Keratinocyte (primary cell): ENCODE results near the gene CYP4F8. TPM values are rescaled to one million over a fixed set of nuclear protein-coding genes. Genes with fewer than 3 reads are reported as not detected.

ENCODE experiments used
- DNase-seq: peaks from one replicate; pipeline ENCODE4 v3.0.0-alpha.2; 2011; ENCODE audit warnings: low read depth, missing footprints, low spot score
- FAIRE-seq: peaks from 2 replicates; lab custom pipeline; 2011; peaks lifted over from hg19 to GRCh38; lab: Jason Lieb, UNC
- H2AFZ ChIP-seq: 2 replicates; pipeline ENCODE4 v1.6.0; 2012; ENCODE audit warnings: low read length, control low read depth, inconsistent platforms; ENCODE audit not compliant: control insufficient read depth
- H3K27ac ChIP-seq: 2 replicates; pipeline ENCODE4 v1.5.1; 2011; ENCODE audit warnings: low read length; ENCODE audit not compliant: control insufficient read depth, insufficient read depth
- H3K27me3 ChIP-seq: 3 replicates; pipeline ENCODE4 v1.6.0; 2011; ENCODE audit warnings: low read length; ENCODE audit not compliant: control insufficient read depth, insufficient read depth; ENCODE audit errors: extremely low read depth
- H3K36me3 ChIP-seq, 2 experiments: 2 replicates in 1 of 2; 3 replicates in 1 of 2; pipeline ENCODE4 v1.5.1; 2011; ENCODE audit warnings: low read length in 2 of 2, mild to moderate bottlenecking in 1 of 2; ENCODE audit not compliant: control insufficient read depth in 2 of 2, insufficient read depth in 2 of 2; ENCODE audit errors: extremely low read depth in 1 of 2
- H3K4me1 ChIP-seq: 3 replicates; pipeline ENCODE4 v1.5.1; 2011; ENCODE audit warnings: low read length; ENCODE audit not compliant: control insufficient read depth, insufficient read depth; ENCODE audit errors: extremely low read depth
- H3K4me2 ChIP-seq: 3 replicates; pipeline ENCODE4 v1.6.0; 2011; ENCODE audit warnings: low read depth, low read length; ENCODE audit not compliant: control insufficient read depth, insufficient read depth; ENCODE audit errors: extremely low read depth
- H3K4me3 ChIP-seq, 3 experiments: fragments of 200-600 bp in 1 of 3; sonication (generic) in 1 of 3; 2 replicates in 2 of 3; 3 replicates in 1 of 3; pipeline ENCODE4 v1.5.1; 2011 to 2016; ENCODE audit warnings: low read length in 3 of 3, mild to moderate bottlenecking in 3 of 3, control low read depth in 2 of 3, inconsistent platforms in 1 of 3, low read depth in 1 of 3, mixed read lengths in 1 of 3, mixed run types in 1 of 3, moderate library complexity in 1 of 3; ENCODE audit not compliant: control insufficient read depth in 2 of 3, insufficient read depth in 2 of 3; ENCODE audit errors: extremely low read depth in 1 of 3
- H3K79me2 ChIP-seq: 2 replicates; pipeline ENCODE4 v1.6.0; 2012; ENCODE audit warnings: low read length; ENCODE audit not compliant: control insufficient read depth, insufficient read depth
- H3K9ac ChIP-seq: 3 replicates; pipeline ENCODE4 v1.6.0; 2011; ENCODE audit warnings: low read length; ENCODE audit not compliant: control insufficient read depth, insufficient read depth; ENCODE audit errors: extremely low read depth
- H3K9me1 ChIP-seq: 3 replicates; pipeline ENCODE4 v1.6.0; 2011; ENCODE audit warnings: low read length; ENCODE audit not compliant: control insufficient read depth, insufficient read depth; ENCODE audit errors: extremely low read depth
- H3K9me3 ChIP-seq: 2 replicates; pipeline ENCODE4 v1.5.1; 2012; ENCODE audit warnings: low read depth, low read length; ENCODE audit not compliant: control insufficient read depth
- H4K20me1 ChIP-seq: 3 replicates; pipeline ENCODE4 v1.6.0; 2011; ENCODE audit warnings: low read length; ENCODE audit not compliant: control insufficient read depth, insufficient read depth; ENCODE audit errors: extremely low read depth
- EZH2 ChIP-seq: IDR thresholded peaks from one replicate; pipeline ENCODE4 v1.6.1; 2012; ENCODE audit warnings: inconsistent platforms, mild to moderate bottlenecking, low read length, moderate library complexity
- dilution Hi-C: fragments of 300-500 bp; cut with MboI; formaldehyde crosslinking; loops from one replicate; pipeline ENCODE4 v1.7.0; 2020; ENCODE audit warnings: low sequenced_read_pairs; ENCODE audit not compliant: extremely low pct_ligation_motif_present
- polyA plus RNA-seq, 5 experiments: library from polyadenylated mRNA; depleted of rRNA in 3 of 5; stranded (reverse) in 3 of 5; stranded (forward) in 1 of 5; unstranded in 1 of 5; fragments of >200 nt; gene quantifications; 1 replicate in 1 of 5; 2 replicates in 3 of 5; 3 replicates in 1 of 5; pipeline versions ENCODE4 v1.2.1 to v1.2.3, GENCODE V29; 2011 to 2012; ENCODE audit warnings: missing spikeins in 2 of 5, low read depth in 1 of 5, low replicate concordance in 1 of 5
- TF ChIP-seq, protein P1 (sequence below), 3 experiments: IDR thresholded peaks in 1 of 3; conservative IDR thresholded peaks in 1 of 3; optimal IDR thresholded peaks in 1 of 3; 2 replicates in 2 of 3; 3 replicates in 1 of 3; pipeline versions ENCODE3 to v1.5.1; 2011; ENCODE audit warnings: low read length in 3 of 3, mild to moderate bottlenecking in 3 of 3, moderate library complexity in 2 of 3, control low read depth in 1 of 3, inconsistent platforms in 1 of 3; ENCODE audit not compliant: insufficient read depth in 2 of 3; ENCODE audit errors: extremely low read depth in 1 of 3

Gene CYP4F8
- polyA plus RNA-seq, 1 donor (not counting 4 experiments of a cell fraction or from before 2014, with no cell fraction given): not detected

DNA sequence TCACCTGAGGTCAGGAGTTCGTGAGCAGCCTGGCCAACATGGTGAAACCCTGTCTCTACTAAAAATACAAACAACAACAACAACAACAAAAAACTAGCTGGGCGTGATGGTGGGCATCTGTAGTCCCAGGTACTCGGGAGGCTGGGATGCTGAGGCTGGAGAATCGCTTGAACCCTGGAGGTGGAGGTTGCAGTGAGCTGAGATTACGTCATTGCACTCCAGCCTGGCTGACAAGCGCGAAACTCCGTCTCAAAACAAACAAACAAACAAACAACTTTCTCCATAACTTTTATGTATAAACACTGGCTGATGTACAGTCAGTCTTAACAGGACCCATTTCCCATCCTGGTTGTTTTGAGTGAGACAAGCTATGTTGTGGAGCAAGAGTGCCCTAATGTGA lies 5.8 kb upstream of the CYP4F8 start:
- Histone ChIP-seq H3K36me3 (no peaks in the 10 kb centered on the region), H4K20me1 (no peaks in the 10 kb centered on the region), H3K4me1 (no peaks in the 10 kb centered on the region), H3K4me3 (no peak overlapping the region), H3K9me1 (no peaks in the 10 kb centered on the region), H3K27ac (no peak overlapping the region), H2AFZ (no peak overlapping the region), H3K79me2 (no peaks in the 10 kb centered on the region), H3K9ac (no peak overlapping the region), H3K4me2 (no peak overlapping the region), H3K27me3 (no peaks in the 10 kb centered on the region), H3K9me3 (no peaks in the 10 kb centered on the region)
- no peak for DNase-seq
- TF ChIP-seq, protein P1, sequence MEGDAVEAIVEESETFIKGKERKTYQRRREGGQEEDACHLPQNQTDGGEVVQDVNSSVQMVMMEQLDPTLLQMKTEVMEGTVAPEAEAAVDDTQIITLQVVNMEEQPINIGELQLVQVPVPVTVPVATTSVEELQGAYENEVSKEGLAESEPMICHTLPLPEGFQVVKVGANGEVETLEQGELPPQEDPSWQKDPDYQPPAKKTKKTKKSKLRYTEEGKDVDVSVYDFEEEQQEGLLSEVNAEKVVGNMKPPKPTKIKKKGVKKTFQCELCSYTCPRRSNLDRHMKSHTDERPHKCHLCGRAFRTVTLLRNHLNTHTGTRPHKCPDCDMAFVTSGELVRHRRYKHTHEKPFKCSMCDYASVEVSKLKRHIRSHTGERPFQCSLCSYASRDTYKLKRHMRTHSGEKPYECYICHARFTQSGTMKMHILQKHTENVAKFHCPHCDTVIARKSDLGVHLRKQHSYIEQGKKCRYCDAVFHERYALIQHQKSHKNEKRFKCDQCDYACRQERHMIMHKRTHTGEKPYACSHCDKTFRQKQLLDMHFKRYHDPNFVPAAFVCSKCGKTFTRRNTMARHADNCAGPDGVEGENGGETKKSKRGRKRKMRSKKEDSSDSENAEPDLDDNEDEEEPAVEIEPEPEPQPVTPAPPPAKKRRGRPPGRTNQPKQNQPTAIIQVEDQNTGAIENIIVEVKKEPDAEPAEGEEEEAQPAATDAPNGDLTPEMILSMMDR (optimal IDR thresholded peaks at IDR 0.05 in 1 of 3, IDR thresholded peaks at IDR 0.05 in 1 of 3, conservative IDR thresholded peaks at IDR 0.05 in 1 of 3; ENCODE audit: extremely low read depth in 1 of 3, insufficient read depth in 2 of 3, low read length in 3 of 3): no peak
- dilution Hi-C loops: no loop called here
- FAIRE-seq: no peak

- Histone ChIP-seq H4K20me1 (no peaks in the 10 kb centered on the region), H3K9me3 (no peaks in the 10 kb centered on the region), H3K36me3 (no peaks in the 10 kb centered on the region), H3K27me3 (no peaks in the 10 kb centered on the region), H3K4me3 (no peak overlapping the region), H2AFZ (no peak overlapping the region), H3K27ac (no peak overlapping the region), H3K9me1 (no peaks in the 10 kb centered on the region), H3K9ac (no peak overlapping the region), H3K4me2 (no peak overlapping the region), H3K4me1 (no peaks in the 10 kb centered on the region), H3K79me2 (no peaks in the 10 kb centered on the region)
- FAIRE-seq: no peak
- no peak for TF ChIP-seq EZH2
- TF ChIP-seq, protein P1 (optimal IDR thresholded peaks at IDR 0.05 in 1 of 3, IDR thresholded peaks at IDR 0.05 in 1 of 3, conservative IDR thresholded peaks at IDR 0.05 in 1 of 3; ENCODE audit: extremely low read depth in 1 of 3, insufficient read depth in 2 of 3, low read length in 3 of 3): no peak
- no peak for DNase-seq
- dilution Hi-C loops: no loop called here
Observed at GRCh38 chr19:15612342-15612741, 2.7 kb upstream of the CYP4F8 start.
